ENCODE measurements around the gene RPUSD1. TPM values are rescaled to one million over a fixed set of nuclear protein-coding genes. Genes with fewer than 3 reads are reported as not detected.
"Not testable (repeated sequence)": the region's sequence is repeated elsewhere in the genome, so short reads cannot be mapped to it uniquely, and the experiment has no call there.

RPUSD1 gene
- total RNA-seq, 1 experiment from 2014 or later = 53.3 TPM

GRCh38 chr16:756428-756827 is 31.8 kb downstream of the RPUSD1 start:
- H2AFZ ChIP-seq = no peak overlapping the region
- no peaks in the 10 kb centered on the region for H3K27me3 ChIP-seq (ENCODE audit: insufficient read depth, low read depth)
- no peak for TF ChIP-seq EZH2 (IDR thresholded peaks at IDR 0.05; ENCODE audit: low read depth)
- TF ChIP-seq, protein P1, sequence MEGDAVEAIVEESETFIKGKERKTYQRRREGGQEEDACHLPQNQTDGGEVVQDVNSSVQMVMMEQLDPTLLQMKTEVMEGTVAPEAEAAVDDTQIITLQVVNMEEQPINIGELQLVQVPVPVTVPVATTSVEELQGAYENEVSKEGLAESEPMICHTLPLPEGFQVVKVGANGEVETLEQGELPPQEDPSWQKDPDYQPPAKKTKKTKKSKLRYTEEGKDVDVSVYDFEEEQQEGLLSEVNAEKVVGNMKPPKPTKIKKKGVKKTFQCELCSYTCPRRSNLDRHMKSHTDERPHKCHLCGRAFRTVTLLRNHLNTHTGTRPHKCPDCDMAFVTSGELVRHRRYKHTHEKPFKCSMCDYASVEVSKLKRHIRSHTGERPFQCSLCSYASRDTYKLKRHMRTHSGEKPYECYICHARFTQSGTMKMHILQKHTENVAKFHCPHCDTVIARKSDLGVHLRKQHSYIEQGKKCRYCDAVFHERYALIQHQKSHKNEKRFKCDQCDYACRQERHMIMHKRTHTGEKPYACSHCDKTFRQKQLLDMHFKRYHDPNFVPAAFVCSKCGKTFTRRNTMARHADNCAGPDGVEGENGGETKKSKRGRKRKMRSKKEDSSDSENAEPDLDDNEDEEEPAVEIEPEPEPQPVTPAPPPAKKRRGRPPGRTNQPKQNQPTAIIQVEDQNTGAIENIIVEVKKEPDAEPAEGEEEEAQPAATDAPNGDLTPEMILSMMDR (conservative IDR thresholded peaks at IDR 0.05) = no peak
- no peaks in the 10 kb centered on the region; the same call in 1 of the 2 replicates for H4K20me1 ChIP-seq (ENCODE audit: insufficient read depth)
- no peak overlapping the region for H3K4me2 ChIP-seq
- intact Hi-C loops (cut with micrococcal nuclease; ENCODE audit: unreplicated experiment) = no loop called here
- H3K27ac ChIP-seq = no peak overlapping the region
- peaks cover 4% of the 10 kb centered on the region; the same call in 1 of the 2 replicates for H3F3A ChIP-seq (ENCODE audit: insufficient read depth, low read depth)
- BruUV-seq (replicated peaks) = no TSS peak
- no peaks in the 10 kb centered on the region for H3K9me2 ChIP-seq (ENCODE audit: insufficient read depth)
- H3K79me2 ChIP-seq (ENCODE audit: low read depth) = no peaks in the 10 kb centered on the region
- no peaks in the 10 kb centered on the region for H3K9me3 ChIP-seq (ENCODE audit: insufficient read depth, low read depth)
- ChIA-PET POLR2A (ENCODE audit: unreplicated experiment) (no interaction called here), CTCF (no interaction called here)
- H3K36me3 ChIP-seq (ENCODE audit: low read depth) = no peaks in the 10 kb centered on the region
- no peak for DNase-seq
- no peak overlapping the region for H3K4me3 ChIP-seq
- H3K4me1 ChIP-seq (replicated peaks; ENCODE audit: insufficient read depth) = peaks cover 14% of the 10 kb centered on the region

- no peaks in the 10 kb centered on the region for H3K9me3 ChIP-seq (ENCODE audit: insufficient read depth, low read depth)
- H3F3A ChIP-seq (ENCODE audit: insufficient read depth, low read depth) = peaks cover 4% of the 10 kb centered on the region; the same call in 1 of the 2 replicates
- no peaks in the 10 kb centered on the region for H3K4me1 ChIP-seq (replicated peaks; ENCODE audit: insufficient read depth)
- CTCF ChIA-PET = no interaction called here
- TF ChIP-seq, protein P1 (conservative IDR thresholded peaks at IDR 0.05) = no peak
- no peak for TF ChIP-seq EZH2 (IDR thresholded peaks at IDR 0.05; ENCODE audit: low read depth)
- H3K9me2 ChIP-seq (ENCODE audit: insufficient read depth) = no peaks in the 10 kb centered on the region
- DNase-seq = no peak
- no peaks in the 10 kb centered on the region for H3K79me2 ChIP-seq (ENCODE audit: low read depth)
- H2AFZ ChIP-seq = no peak overlapping the region
- POLR2A ChIA-PET (ENCODE audit: unreplicated experiment) = no interaction called here
- no peak overlapping the region for H3K4me3 ChIP-seq
- no peak overlapping the region for H3K27ac ChIP-seq
- no peaks in the 10 kb centered on the region for H3K36me3 ChIP-seq (ENCODE audit: low read depth)
- intact Hi-C loops (cut with micrococcal nuclease; ENCODE audit: unreplicated experiment) = no loop called here
- H3K27me3 ChIP-seq (ENCODE audit: insufficient read depth, low read depth) = no peaks in the 10 kb centered on the region
- no TSS peak for BruUV-seq (replicated peaks)
- H4K20me1 ChIP-seq (ENCODE audit: insufficient read depth) = no peaks in the 10 kb centered on the region; the same call in 1 of the 2 replicates
- H3K4me2 ChIP-seq = no peak overlapping the region
These were observed 33.5 kb downstream of the RPUSD1 start for GRCh38 chr16:754656-755055.

- H3K4me2 ChIP-seq; H3K9me2 ChIP-seq (ENCODE audit: insufficient read depth); H3K9me3 ChIP-seq (ENCODE audit: insufficient read depth, low read depth); POLR2A ChIA-PET (ENCODE audit: unreplicated experiment); DNase-seq; H3K27ac ChIP-seq; H3K79me2 ChIP-seq (ENCODE audit: low read depth); H3K4me3 ChIP-seq; H3K36me3 ChIP-seq (ENCODE audit: low read depth); H3F3A ChIP-seq (ENCODE audit: insufficient read depth, low read depth); H2AFZ ChIP-seq; H3K27me3 ChIP-seq (ENCODE audit: insufficient read depth, low read depth); H3K4me1 ChIP-seq (replicated peaks; ENCODE audit: insufficient read depth); intact Hi-C loops (cut with micrococcal nuclease; ENCODE audit: unreplicated experiment); H4K20me1 ChIP-seq (ENCODE audit: insufficient read depth); CTCF ChIA-PET; BruUV-seq (replicated peaks): not testable (repeated sequence)
These were observed 34.0 kb downstream of the RPUSD1 start for GRCh38 chr16:754121-754607.

- intact Hi-C loops (cut with micrococcal nuclease; ENCODE audit: unreplicated experiment) = no loop called here
- TF ChIP-seq, protein P1 (conservative IDR thresholded peaks at IDR 0.05) = no peak
- TF ChIP-seq EZH2 (IDR thresholded peaks at IDR 0.05; ENCODE audit: low read depth) = no peak
- no peak overlapping the region for H3K4me2 ChIP-seq
These were observed 36.2 kb downstream of the RPUSD1 start for GRCh38 chr16:752007-752312.

More at GRCh38 chr16:752007-752312, 36.2 kb downstream of the RPUSD1 start:
- peaks cover 7% of the 10 kb centered on the region; the same call in 1 of the 2 replicates for H3F3A ChIP-seq (ENCODE audit: insufficient read depth, low read depth)
- no peak overlapping the region for H3K27ac ChIP-seq
- H3K4me3 ChIP-seq = no peak overlapping the region
- CTCF ChIA-PET = interaction anchor here (0.6 kb wide), 1 partner anchor 11 kb away, joined by 4 read pairs; no protein-coding TSS in a partner anchor
- H3K79me2 ChIP-seq (ENCODE audit: low read depth) = no peaks in the 10 kb centered on the region
- H3K9me2 ChIP-seq (ENCODE audit: insufficient read depth) = no peaks in the 10 kb centered on the region
- DNase-seq = no peak
- H3K36me3 ChIP-seq (ENCODE audit: low read depth) = no peaks in the 10 kb centered on the region
- H3K27me3 ChIP-seq (ENCODE audit: insufficient read depth, low read depth) = no peaks in the 10 kb centered on the region
- POLR2A ChIA-PET (ENCODE audit: unreplicated experiment) = no interaction called here
- H2AFZ ChIP-seq = no peak overlapping the region
- no peaks in the 10 kb centered on the region; the same call in 1 of the 2 replicates for H4K20me1 ChIP-seq (ENCODE audit: insufficient read depth)
- H3K4me1 ChIP-seq (replicated peaks; ENCODE audit: insufficient read depth) = no peaks in the 10 kb centered on the region
- no TSS peak for BruUV-seq (replicated peaks)
- no peaks in the 10 kb centered on the region for H3K9me3 ChIP-seq (ENCODE audit: insufficient read depth, low read depth)

Data from PC-9 (cell line).